ENCODE measurements around the gene C12orf57. TPM values are rescaled to one million over a fixed set of nuclear protein-coding genes. Genes with fewer than 3 reads are reported as not detected.
"Not testable (repeated sequence)": the region's sequence is repeated elsewhere in the genome, so short reads cannot be mapped to it uniquely, and the experiment has no call there.

Gene C12orf57
- polyA plus RNA-seq (2013, experiment 1 of 2; ENCODE audit: insufficient read length), result 129 TPM
- 121 TPM for polyA plus RNA-seq (2013, experiment 2 of 2; ENCODE audit: insufficient read length)

GRCh38 chr12:6943722-6944380 is at the start of gene C12orf57, which contains the start of gene RNU7-1:
Gene C12orf57, plus strand, starts transcription at chr12:6944022. Its CDS starts 100 bp downstream, at chr12:6944122.
Gene RNU7-1, plus strand, starts transcription at chr12:6943816.
- peak; percentile 97 for DNase-seq

GRCh38 chr12:6894321-6894720 is 49.5 kb upstream of the C12orf57 start:
- DNase-seq, result no peak

GRCh38 chr12:6896846-6897435 is 46.9 kb upstream of the C12orf57 start:
- DNase-seq, result no peak

GRCh38 chr12:6899427-6899826 is 44.4 kb upstream of the C12orf57 start:
- DNase-seq, result no peak

GRCh38 chr12:6899837-6900519 is 43.8 kb upstream of the C12orf57 start:
- no peak for DNase-seq

GRCh38 chr12:6902448-6902847 is 41.4 kb upstream of the C12orf57 start:
- DNase-seq, result no peak

- no peak for DNase-seq
Observed at GRCh38 chr12:6903722-6904121, 40.1 kb upstream of the C12orf57 start.

- peak; percentile 95 for DNase-seq
Observed at GRCh38 chr12:6904280-6905276, 39.2 kb upstream of the C12orf57 start, which contains the start of gene LRRC23. Gene LRRC23, plus strand, starts transcription at chr12:6904822. Its CDS starts 812 bp downstream, at chr12:6905634.

- no peak for DNase-seq
Observed at GRCh38 chr12:6905414-6906040, 38.3 kb upstream of the C12orf57 start.

- DNase-seq, result not testable (repeated sequence)
Observed at GRCh38 chr12:6908141-6908540, 35.7 kb upstream of the C12orf57 start.

- DNase-seq, result no peak
Observed at GRCh38 chr12:6909421-6910145, 34.2 kb upstream of the C12orf57 start.

GRCh38 chr12:6912164-6912935 is 31.5 kb upstream of the C12orf57 start:
- DNase-seq, result no peak

GRCh38 chr12:6914246-6914946 is 29.4 kb upstream of the C12orf57 start, which contains the start of gene ENO2:
Gene ENO2, plus strand, starts transcription at chr12:6914580. Its CDS starts 1,253 bp downstream, at chr12:6915833.
- peak; percentile 81 for DNase-seq

- no peak for DNase-seq
Observed at GRCh38 chr12:6914947-6915788, 28.7 kb upstream of the C12orf57 start.

- no peak for DNase-seq
Observed at GRCh38 chr12:6915789-6916285, 28.0 kb upstream of the C12orf57 start.

GRCh38 chr12:6916426-6917200 is 27.2 kb upstream of the C12orf57 start:
- no peak for DNase-seq

Data from fibroblast of skin of scalp (primary cell).